Measurements from ENCODE around the gene VTI1A.

GRCh38 chr10:112813866-112814591, 367.0 kb downstream of the VTI1A start:
- TF ChIP-seq CTCF (IDR thresholded peaks at IDR 0.05) (no peak), MAX (IDR thresholded peaks at IDR 0.05) (no peak), HDAC2 (IDR thresholded peaks at IDR 0.05) (no peak), CHD2 (IDR thresholded peaks at IDR 0.05; ENCODE audit: low read length, partially characterized antibody) (no peak), HOXA7 (CRISPR knock-in tag; IDR thresholded peaks at IDR 0.05) (no peak), POLR2AphosphoS2 (conservative IDR thresholded peaks at IDR 0.05; ENCODE audit: low read length) (no peak), RCOR1 (IDR thresholded peaks at IDR 0.05; ENCODE audit: low read depth, low read length) (no peak), POLR2A (IDR thresholded peaks at IDR 0.05; ENCODE audit: low read length) (no peak), MAZ (IDR thresholded peaks at IDR 0.05; ENCODE audit: borderline replicate concordance, low read depth, low read length) (no peak), RAD21 (conservative IDR thresholded peaks at IDR 0.05 in 1 of 2, IDR thresholded peaks at IDR 0.05 in 1 of 2) (no peak), RNF2 (IDR thresholded peaks at IDR 0.05; ENCODE audit: borderline replicate concordance, low read depth) (no peak), REST (IDR thresholded peaks at IDR 0.05) (no peak), EP300 (IDR thresholded peaks at IDR 0.05) (no peak), MYC (IDR thresholded peaks at IDR 0.05; ENCODE audit: borderline replicate concordance, low read length) (no peak)

Data from A549 (cell line).